GM13977 (cell line): Measurements from ENCODE around the gene CELF1.

Source experiments
- DNase-seq: peaks from one replicate; pipeline ENCODE4 v3.0.0; 2012; ENCODE audit warnings: low spot score
- in situ Hi-C: fragments of 300-500 bp; cut with MboI; formaldehyde crosslinking; loops from one replicate; pipeline ENCODE4 v1.12.0; 2022; ENCODE audit warnings: low sequenced_read_pairs, low pct_unique_long_range_greater_than_20kb, mixed read lengths, inconsistent platforms; ENCODE audit not compliant: unreplicated experiment
- TF ChIP-seq, protein P1 (sequence below): IDR thresholded peaks from 2 replicates; pipeline ENCODE4 v1.5.1; 2012; ENCODE audit warnings: mild to moderate bottlenecking, control low read depth; ENCODE audit not compliant: insufficient read depth; ENCODE audit errors: extremely low read depth, missing control alignments

CELF1 gene

DNA sequence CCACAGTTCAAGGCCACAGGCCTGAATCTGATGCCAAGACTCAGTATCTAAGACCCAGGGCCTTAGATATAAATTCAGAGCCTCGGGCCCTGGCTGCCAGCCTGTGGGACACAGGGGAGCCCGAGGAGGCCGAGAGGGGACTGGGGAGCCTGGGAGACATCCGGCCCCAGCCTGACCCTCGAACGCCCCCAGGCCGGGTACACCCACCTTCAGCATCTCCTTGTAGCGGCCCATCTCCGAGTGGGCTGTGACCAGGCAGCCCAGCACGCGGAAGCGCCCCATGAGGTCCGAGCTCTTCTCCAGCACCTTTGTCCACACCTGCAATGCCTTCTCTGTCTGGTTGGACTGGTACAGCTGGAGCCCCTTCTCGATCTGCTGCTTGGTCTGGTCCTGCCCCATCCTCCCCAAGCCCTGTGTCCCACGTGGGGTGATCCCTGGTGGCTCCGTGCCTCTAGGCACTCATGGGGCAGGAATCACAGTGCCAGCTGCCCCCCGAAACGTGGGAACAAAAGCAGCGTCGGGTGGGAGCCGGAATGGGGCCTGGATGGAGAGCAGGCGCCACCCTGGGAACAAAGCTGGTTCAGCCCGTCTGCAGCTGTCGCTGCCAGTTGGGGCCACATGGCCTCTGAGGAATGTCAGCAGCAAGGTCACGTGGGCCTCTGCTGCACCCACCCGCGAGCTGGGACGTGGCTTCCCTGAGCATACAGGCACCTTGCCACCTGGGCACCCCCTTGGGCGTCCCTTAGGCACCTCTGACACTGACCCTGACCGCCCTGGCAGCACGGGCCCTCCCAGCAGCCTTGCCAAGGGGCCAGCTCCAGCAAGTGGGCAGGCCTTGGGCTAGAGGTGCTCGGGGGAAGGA, 104.1 kb downstream of the CELF1 start, which contains the start of gene RAPSN:
TSS of gene RAPSN (minus strand) at position 571 of the 862 bp plus-strand sequence. CDS start at position 399, 172 bp downstream.
- TF ChIP-seq, protein P1, sequence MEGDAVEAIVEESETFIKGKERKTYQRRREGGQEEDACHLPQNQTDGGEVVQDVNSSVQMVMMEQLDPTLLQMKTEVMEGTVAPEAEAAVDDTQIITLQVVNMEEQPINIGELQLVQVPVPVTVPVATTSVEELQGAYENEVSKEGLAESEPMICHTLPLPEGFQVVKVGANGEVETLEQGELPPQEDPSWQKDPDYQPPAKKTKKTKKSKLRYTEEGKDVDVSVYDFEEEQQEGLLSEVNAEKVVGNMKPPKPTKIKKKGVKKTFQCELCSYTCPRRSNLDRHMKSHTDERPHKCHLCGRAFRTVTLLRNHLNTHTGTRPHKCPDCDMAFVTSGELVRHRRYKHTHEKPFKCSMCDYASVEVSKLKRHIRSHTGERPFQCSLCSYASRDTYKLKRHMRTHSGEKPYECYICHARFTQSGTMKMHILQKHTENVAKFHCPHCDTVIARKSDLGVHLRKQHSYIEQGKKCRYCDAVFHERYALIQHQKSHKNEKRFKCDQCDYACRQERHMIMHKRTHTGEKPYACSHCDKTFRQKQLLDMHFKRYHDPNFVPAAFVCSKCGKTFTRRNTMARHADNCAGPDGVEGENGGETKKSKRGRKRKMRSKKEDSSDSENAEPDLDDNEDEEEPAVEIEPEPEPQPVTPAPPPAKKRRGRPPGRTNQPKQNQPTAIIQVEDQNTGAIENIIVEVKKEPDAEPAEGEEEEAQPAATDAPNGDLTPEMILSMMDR = no peak
- no peak for DNase-seq
- in situ Hi-C loops = no loop called here

- in situ Hi-C loops = no loop called here
- TF ChIP-seq, protein P1 = no peak
- no peak for DNase-seq
Observed at GRCh38 chr11:47447906-47448305, 105.0 kb downstream of the CELF1 start.

GRCh38 chr11:47446833-47447232, 106.1 kb downstream of the CELF1 start:
- in situ Hi-C loops = no loop called here
- TF ChIP-seq, protein P1 = no peak
- no peak for DNase-seq

DNA sequence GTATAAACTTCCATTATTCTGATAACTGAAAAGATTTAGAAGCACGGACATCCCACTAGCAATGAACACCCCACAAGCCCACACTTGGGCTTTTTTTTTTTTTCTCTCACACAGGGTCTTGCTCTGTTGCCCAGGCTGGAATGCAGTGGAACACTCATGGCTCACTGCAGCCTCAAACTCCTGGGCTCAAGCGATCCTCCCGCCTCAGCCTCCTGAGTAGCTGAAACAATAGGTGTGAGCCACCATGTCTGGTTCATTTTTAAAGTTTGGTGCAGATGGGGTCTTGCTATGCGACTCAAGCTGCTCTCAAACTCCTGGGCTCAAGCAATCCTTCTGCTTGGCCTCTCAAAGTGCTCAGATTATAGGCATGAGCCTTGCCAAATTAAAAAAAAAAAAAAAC, 107.1 kb downstream of the CELF1 start:
- in situ Hi-C loops = no loop called here
- DNase-seq = no peak
- TF ChIP-seq, protein P1 = no peak

GRCh38 chr11:47443817-47444216, 109.1 kb downstream of the CELF1 start:
- in situ Hi-C loops = no loop called here
- DNase-seq = no peak
- TF ChIP-seq, protein P1 = no peak

- TF ChIP-seq, protein P1 = no peak
- DNase-seq = no peak
- in situ Hi-C loops = no loop called here
Observed at GRCh38 chr11:47443028-47443700, 109.8 kb downstream of the CELF1 start.
